T-helper 2 cell treated with Interferon-gamma antibody and Interleukin-4, amounts not matched to agents 5 μg/mL and 100 μg/mL, for 36 hours (primary cell): ENCODE measurements around the gene TBK1.
"Not testable (repeated sequence)": the region's sequence is repeated elsewhere in the genome, so short reads cannot be mapped to it uniquely, and the experiment has no call there.

Experiments
- DNase-seq: peaks from one replicate; pipeline ENCODE4 v3.0.0; 2021; ENCODE audit warnings: low spot score
- H3K27ac Mint-ChIP-seq: one replicate; pipeline ENCODE4 v1.8.0; 2021; ENCODE audit warnings: mild to moderate bottlenecking, mixed read lengths
- H3K27me3 Mint-ChIP-seq: one replicate; pipeline ENCODE4 v1.8.0; 2021; ENCODE audit warnings: low read depth, mixed read lengths
- H3K36me3 Mint-ChIP-seq: one replicate; pipeline ENCODE4 v1.8.0; 2021; ENCODE audit warnings: low read depth, mixed read lengths
- H3K4me1 Mint-ChIP-seq: one replicate; pipeline ENCODE4 v1.8.0; 2021; ENCODE audit warnings: low read depth, mixed read lengths
- H3K4me3 Mint-ChIP-seq: one replicate; pipeline ENCODE4 v1.8.0; 2022; ENCODE audit warnings: mild to moderate bottlenecking, moderate library complexity, mixed read lengths
- H3K9me3 Mint-ChIP-seq: one replicate; pipeline ENCODE4 v1.8.0; 2021; ENCODE audit warnings: mixed read lengths

TBK1 gene

GRCh38 chr12:64528616-64529015 is 76.7 kb downstream of the TBK1 start:
- Mint-ChIP-seq H3K9me3 (no peaks in the 10 kb centered on the region), H3K4me3 (no peak overlapping the region), H3K27ac (no peak overlapping the region), H3K4me1 (no peaks in the 10 kb centered on the region), H3K27me3 (peaks cover 3% of the 10 kb centered on the region), H3K36me3 (no peaks in the 10 kb centered on the region)
- DNase-seq: no peak

- H3K4me1 Mint-ChIP-seq: no peaks in the 10 kb centered on the region
- H3K36me3 Mint-ChIP-seq: no peaks in the 10 kb centered on the region
- H3K4me3 Mint-ChIP-seq: no peak overlapping the region
- peaks cover 3% of the 10 kb centered on the region for H3K27me3 Mint-ChIP-seq
- H3K9me3 Mint-ChIP-seq: no peaks in the 10 kb centered on the region
- H3K27ac Mint-ChIP-seq: no peak overlapping the region
- no peak for DNase-seq
These were observed 78.6 kb downstream of the TBK1 start for GRCh38 chr12:64530566-64530965.

- Mint-ChIP-seq H3K27me3 (peaks cover 3% of the 10 kb centered on the region), H3K27ac (no peak overlapping the region), H3K9me3 (no peaks in the 10 kb centered on the region), H3K36me3 (no peaks in the 10 kb centered on the region), H3K4me1 (no peaks in the 10 kb centered on the region), H3K4me3 (no peak overlapping the region)
- no peak for DNase-seq
These were observed 79.9 kb downstream of the TBK1 start for GRCh38 chr12:64531665-64532334.

- H3K36me3 Mint-ChIP-seq: no peaks in the 10 kb centered on the region
- H3K4me3 Mint-ChIP-seq: no peak overlapping the region
- no peaks in the 10 kb centered on the region for H3K9me3 Mint-ChIP-seq
- no peak overlapping the region for H3K27ac Mint-ChIP-seq
- H3K27me3 Mint-ChIP-seq: peaks cover 6% of the 10 kb centered on the region
- H3K4me1 Mint-ChIP-seq: no peaks in the 10 kb centered on the region
- DNase-seq: no peak
These were observed 80.9 kb downstream of the TBK1 start for GRCh38 chr12:64532734-64533351.

- no peak for DNase-seq
- Mint-ChIP-seq H3K9me3 (no peaks in the 10 kb centered on the region), H3K4me3 (no peak overlapping the region), H3K27ac (no peak overlapping the region), H3K36me3 (no peaks in the 10 kb centered on the region), H3K4me1 (no peaks in the 10 kb centered on the region), H3K27me3 (peaks cover 6% of the 10 kb centered on the region)
These were observed 82.8 kb downstream of the TBK1 start for GRCh38 chr12:64534672-64535199.

GRCh38 chr12:64538121-64538520 is 86.2 kb downstream of the TBK1 start:
- Mint-ChIP-seq H3K4me1 (no peaks in the 10 kb centered on the region), H3K36me3 (no peaks in the 10 kb centered on the region), H3K27me3 (peaks cover 3% of the 10 kb centered on the region), H3K27ac (no peak overlapping the region), H3K4me3 (no peak overlapping the region), H3K9me3 (no peaks in the 10 kb centered on the region)
- DNase-seq: no peak

GRCh38 chr12:64542409-64543047 is 90.6 kb downstream of the TBK1 start:
- H3K4me1 Mint-ChIP-seq, H3K9me3 Mint-ChIP-seq, H3K27me3 Mint-ChIP-seq, H3K27ac Mint-ChIP-seq, DNase-seq, H3K4me3 Mint-ChIP-seq, H3K36me3 Mint-ChIP-seq: not testable (repeated sequence)

GRCh38 chr12:64544371-64545080 is 92.6 kb downstream of the TBK1 start:
- no peak overlapping the region for H3K27ac Mint-ChIP-seq
- H3K4me3 Mint-ChIP-seq: no peak overlapping the region
- DNase-seq: no peak
- H3K9me3 Mint-ChIP-seq: no peaks in the 10 kb centered on the region
- no peaks in the 10 kb centered on the region for H3K36me3 Mint-ChIP-seq
- peaks cover 4% of the 10 kb centered on the region for H3K27me3 Mint-ChIP-seq
- H3K4me1 Mint-ChIP-seq: peaks cover 2% of the 10 kb centered on the region

- Mint-ChIP-seq H3K4me1 (peaks cover 4% of the 10 kb centered on the region), H3K27ac (no peak overlapping the region), H3K36me3 (no peaks in the 10 kb centered on the region), H3K4me3 (no peak overlapping the region), H3K27me3 (peaks cover 7% of the 10 kb centered on the region), H3K9me3 (no peaks in the 10 kb centered on the region)
- DNase-seq: no peak
These were observed 93.1 kb downstream of the TBK1 start for GRCh38 chr12:64545081-64545382.

- no peak for DNase-seq
These were observed 97.2 kb downstream of the TBK1 start for GRCh38 chr12:64549108-64549507.

GRCh38 chr12:64550755-64551154 is 98.8 kb downstream of the TBK1 start:
- Mint-ChIP-seq H3K27me3 (peaks cover 21% of the 10 kb centered on the region), H3K36me3 (no peaks in the 10 kb centered on the region), H3K4me1 (peaks cover 4% of the 10 kb centered on the region), H3K4me3 (no peak overlapping the region), H3K27ac (no peak overlapping the region), H3K9me3 (no peaks in the 10 kb centered on the region)
- DNase-seq: no peak

More at GRCh38 chr12:64549108-64549507, 97.2 kb downstream of the TBK1 start:
- Mint-ChIP-seq H3K27me3 (peaks cover 21% of the 10 kb centered on the region), H3K36me3 (no peaks in the 10 kb centered on the region), H3K4me3 (no peak overlapping the region), H3K4me1 (peaks cover 4% of the 10 kb centered on the region), H3K9me3 (no peaks in the 10 kb centered on the region), H3K27ac (no peak overlapping the region)

GRCh38 chr12:64551676-64552075 is 99.8 kb downstream of the TBK1 start:
- Mint-ChIP-seq H3K36me3 (no peaks in the 10 kb centered on the region), H3K4me3 (no peak overlapping the region), H3K4me1 (peaks cover 4% of the 10 kb centered on the region), H3K27ac (no peak overlapping the region), H3K27me3 (peaks cover 21% of the 10 kb centered on the region), H3K9me3 (no peaks in the 10 kb centered on the region)
- DNase-seq: no peak
